GM18873 (cell line): ENCODE data around the gene ATAD1.
A peak's percentile ranks its signal among the peaks of the same experiment; 100 is the strongest.
"Not testable (repeated sequence)": the region's sequence is repeated elsewhere in the genome, so short reads cannot be mapped to it uniquely, and the experiment has no call there.

Experiments
- ATAC-seq: cut with Tn5 transposase; IDR thresholded peaks from one replicate; pipeline ENCODE4 v1.9.1; 2021; ENCODE audit warnings: mild to moderate bottlenecking, moderate library complexity, moderate number of reproducible peaks; ENCODE audit not compliant: unreplicated experiment, low FRiP score

The ATAD1 gene

DNA sequence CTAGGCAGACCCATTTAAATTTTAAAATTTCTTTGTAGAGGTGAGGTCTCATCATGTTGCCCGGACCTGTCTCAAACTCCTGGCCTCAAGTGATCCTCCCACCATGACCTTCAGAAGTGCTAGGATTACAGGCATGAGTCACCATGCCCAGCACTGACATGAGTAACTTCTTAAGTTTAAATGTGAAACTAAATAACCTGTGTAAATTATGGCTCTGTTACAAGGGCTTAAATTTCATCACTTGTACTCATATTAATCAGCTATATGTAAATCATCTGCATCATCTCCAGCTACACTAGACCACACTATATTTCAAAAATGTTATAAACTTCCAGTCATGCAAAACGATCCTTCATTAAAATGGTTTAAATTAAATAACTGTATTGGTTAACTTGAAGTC lies 56.1 kb downstream of the ATAD1 start:
- ATAC-seq = no peak

DNA sequence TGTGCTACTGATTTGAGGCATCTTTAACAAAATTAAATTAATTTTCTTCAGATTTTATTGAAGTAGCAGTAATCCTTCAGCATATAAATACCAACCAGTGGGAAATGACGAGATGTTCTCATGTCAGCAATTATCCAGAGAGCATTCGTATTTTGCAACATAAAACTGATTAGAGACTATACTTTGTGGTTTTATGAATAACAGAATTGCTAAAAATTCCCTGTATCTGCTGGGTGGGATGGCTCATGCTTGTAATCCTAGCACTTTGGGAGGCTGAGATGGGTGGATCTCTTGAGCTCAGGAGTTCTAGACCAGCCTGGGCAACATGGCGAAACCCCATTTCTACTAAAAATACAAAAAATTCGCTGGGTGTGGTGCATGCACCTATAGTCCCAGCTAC lies 56.9 kb downstream of the ATAD1 start:
- no peak for ATAC-seq

- ATAC-seq = no peak
Measured at GRCh38 chr10:87760195-87760905, 57.7 kb downstream of the ATAD1 start.

- ATAC-seq = no peak
Measured at GRCh38 chr10:87759551-87759950, 58.5 kb downstream of the ATAD1 start.

DNA sequence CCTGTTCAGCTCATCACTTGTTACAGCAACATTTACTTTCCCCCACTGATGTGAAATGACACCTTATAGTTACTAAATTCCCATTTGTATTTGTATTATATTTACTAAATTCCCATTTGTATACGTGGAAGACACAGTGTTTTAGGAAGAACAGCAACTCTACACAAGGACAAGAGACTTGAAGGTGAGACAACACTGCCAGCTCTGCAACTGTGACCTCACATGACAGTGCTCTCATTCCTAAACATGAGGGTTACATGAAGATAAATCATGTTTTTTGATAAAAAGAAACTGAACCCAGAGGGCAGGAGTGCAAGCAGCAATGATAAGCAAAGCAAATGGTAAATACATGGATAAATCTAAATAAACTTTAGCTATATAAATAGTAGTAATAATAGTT lies 60.3 kb downstream of the ATAD1 start:
- no peak for ATAC-seq

DNA sequence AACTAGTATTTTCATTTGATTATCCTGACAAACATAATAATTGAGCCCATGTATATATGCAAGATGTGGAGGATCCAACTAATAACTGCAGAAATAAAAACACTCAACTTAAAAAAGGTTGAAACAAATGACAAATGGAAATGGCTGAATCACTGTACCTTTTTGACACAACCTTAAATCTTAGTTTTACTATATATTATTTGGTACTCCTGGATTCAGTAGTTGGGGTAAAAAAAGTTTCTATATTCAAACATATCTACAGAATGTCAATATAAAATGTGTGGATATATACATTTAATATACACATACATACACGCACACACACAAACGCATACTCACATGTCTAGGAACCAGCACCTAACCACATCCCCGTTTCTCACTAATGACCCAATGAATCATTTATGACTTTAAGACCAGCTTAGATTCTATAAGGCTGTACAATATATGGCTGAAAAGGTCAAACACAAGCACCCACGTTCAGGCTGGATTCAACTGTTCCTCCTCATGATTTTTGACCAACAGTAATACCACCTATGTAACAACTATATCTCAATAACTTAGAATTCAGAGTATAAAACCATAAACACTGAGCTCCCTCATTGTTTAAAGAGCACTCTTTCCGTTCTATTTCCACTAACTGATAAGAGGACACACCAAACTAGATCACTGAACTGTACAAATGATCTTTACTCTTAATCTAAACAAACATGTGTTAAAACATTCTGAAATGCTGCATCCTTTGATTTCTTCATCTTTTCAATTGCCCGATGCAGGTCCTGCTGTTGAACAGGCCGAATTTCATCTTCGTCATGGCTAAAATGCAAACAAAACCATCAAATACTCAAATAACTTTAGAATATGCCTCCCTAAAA lies 63.8 kb downstream of the ATAD1 start:
- no peak for ATAC-seq

DNA sequence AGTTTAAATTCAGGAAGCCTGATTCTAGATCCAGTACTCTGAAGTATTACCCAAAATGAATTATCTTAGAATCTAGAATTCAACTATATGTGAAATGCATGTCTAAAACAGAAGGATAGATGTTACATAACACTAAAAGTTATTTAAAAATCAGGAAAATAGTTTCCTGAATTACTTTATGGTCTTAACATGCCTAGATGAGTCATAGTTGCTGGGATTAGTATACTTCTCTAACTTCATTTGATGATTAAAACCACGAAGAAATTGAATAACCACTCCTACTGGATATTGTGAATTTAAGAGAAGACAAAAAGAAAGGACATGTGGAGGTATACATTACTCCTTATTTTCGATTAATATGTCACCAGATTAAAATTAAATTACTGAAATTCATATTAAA lies 65.5 kb downstream of the ATAD1 start:
- ATAC-seq = no peak

- no peak for ATAC-seq
Measured at GRCh38 chr10:87751274-87751673, 66.8 kb downstream of the ATAD1 start.

DNA sequence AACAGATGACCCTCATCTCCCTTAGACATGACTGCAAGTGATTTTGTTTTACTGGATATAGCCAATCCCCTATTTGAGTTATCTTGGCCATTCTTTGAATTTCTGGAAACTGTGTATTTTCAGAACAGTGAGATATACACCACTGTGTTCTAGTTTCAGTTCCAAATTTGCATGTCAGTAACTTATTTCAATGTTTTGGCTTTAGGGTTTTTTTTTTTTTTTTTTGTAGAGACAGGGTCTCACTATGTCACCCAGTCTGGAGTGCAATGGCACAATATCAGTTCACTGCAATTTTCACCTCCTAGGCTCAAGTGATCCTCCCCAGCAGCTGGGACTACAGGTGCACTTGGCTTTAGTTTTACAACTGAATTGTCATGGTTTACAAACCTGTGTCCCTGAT lies 67.2 kb downstream of the ATAD1 start:
- peak; percentile 76 for ATAC-seq

- ATAC-seq = no peak
Measured at GRCh38 chr10:87750001-87750671, 67.9 kb downstream of the ATAD1 start.

DNA sequence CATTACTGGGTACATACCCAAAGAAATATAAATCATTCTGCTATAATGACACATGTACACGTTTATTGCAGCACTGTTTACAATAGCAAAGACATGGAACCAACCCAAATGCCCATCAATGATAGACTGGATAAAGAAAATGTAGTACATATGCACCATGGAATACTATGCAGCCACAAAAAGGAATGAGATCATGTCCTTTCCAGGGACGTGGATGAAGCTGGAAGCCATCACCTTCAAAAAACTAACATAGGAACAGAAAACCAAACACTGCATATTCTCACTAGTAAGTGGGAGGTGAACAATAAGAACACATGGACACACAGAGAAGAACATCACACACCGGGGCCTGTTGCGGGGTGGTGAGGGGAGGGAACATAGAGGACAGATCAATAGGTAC lies 69.8 kb downstream of the ATAD1 start:
- ATAC-seq = not testable (repeated sequence)

GRCh38 chr10:87746911-87747310 lies 71.1 kb downstream of the ATAD1 start:
- no peak for ATAC-seq

- ATAC-seq = no peak
Measured at GRCh38 chr10:87744606-87745005, 73.4 kb downstream of the ATAD1 start.

GRCh38 chr10:87742992-87743610 lies 74.9 kb downstream of the ATAD1 start:
- ATAC-seq = not testable (repeated sequence)

GRCh38 chr10:87740254-87740655 lies 77.8 kb downstream of the ATAD1 start:
- ATAC-seq = no peak

- ATAC-seq = no peak
Measured at GRCh38 chr10:87739703-87740102, 78.3 kb downstream of the ATAD1 start.

DNA sequence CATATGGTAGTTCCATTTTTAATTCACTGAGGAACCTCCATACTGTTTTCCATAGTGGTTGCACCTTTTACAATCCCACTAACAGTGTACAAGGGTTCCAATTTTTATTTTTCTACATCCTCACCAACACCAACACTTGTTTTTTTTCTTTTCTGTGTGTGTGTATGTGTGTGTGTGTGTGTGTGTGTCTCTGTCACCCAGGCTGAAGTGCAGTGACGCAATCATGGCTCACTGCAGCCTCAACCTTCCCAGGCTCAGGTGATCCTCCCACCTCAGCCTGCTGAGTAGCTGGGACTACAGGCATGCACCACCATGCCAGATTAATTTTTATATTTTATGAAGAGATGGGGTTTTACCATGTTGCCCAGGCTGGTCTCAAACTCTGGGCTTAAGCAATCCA lies 79.8 kb downstream of the ATAD1 start:
- ATAC-seq = not testable (repeated sequence)

DNA sequence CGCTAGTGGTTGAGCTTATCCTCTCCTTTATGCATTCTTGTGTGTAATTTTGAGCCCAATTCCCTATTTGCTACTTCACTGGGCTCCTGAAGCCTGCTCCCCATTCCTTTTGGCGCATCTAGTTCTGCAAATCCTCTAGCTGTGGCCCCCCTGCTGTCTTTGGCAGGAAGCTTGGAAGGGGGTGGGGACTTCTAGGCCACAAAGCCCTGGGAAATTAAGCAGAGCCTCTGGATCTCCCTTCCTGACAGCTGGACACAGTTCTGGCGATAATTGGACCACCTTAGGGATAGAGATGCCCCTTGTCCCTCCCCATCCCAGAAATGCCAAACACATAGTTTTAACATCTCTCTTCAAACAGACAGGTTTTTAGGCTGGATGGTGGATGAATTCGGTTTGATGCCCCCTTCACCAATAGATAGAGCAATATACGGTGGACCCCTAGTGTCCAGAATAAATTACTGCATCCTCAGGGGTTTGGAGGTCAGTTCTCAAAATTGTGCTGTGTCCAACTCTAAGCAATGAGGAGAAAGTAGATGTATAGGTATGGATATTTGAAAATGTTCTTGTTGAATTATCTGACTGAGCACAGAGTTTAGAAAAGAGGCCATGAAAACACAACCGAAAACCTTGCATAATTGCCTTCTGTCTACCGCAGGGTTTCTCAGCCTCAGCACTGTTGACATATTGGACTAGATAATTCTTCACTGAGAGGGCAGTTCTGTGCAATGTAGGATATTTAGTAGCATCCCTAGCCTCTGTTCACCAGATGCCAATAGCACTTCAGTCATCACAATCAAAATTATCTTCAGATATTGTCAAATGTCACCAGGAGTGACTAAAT lies 82.8 kb downstream of the ATAD1 start:
- no peak for ATAC-seq

GRCh38 chr10:87733081-87733480 lies 84.9 kb downstream of the ATAD1 start:
- no peak for ATAC-seq

GRCh38 chr10:87729940-87730339 lies 88.1 kb downstream of the ATAD1 start:
- no peak for ATAC-seq
